ACHN (cell line): ENCODE measurements around the gene SCYL3.
A peak's percentile ranks its signal among the peaks of the same experiment; 100 is the strongest.

Experiments
- DNase-seq: peaks from one replicate; pipeline ENCODE4 v3.0.0-alpha.2; 2015
- in situ Hi-C: cut with HindIII; loops from 2 replicates; pipeline ENCODE4 v1.10.0; 2017; ENCODE audit warnings: low sequenced_read_pairs, low pct_ligation_motif_present, low pct_unique_long_range_greater_than_20kb

The SCYL3 gene

DNA sequence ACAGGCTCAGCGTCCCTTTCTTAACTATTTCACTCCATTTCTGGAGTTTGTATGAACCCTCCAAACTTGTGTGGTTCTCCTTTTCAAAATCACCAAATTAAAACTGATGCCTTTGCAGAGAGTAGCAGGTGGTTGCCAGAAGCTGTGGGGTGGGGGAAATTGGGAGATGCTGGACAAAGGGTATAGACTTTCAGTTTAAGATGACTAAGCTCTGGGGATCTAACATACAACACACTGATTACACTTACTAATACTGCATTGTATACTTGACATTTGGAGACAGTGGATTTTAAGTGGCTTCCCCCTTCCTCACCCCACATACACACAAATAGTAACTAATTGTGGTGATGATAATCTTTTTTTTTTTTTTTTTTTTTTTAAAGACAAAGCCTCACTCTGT is 11.1 kb upstream of the SCYL3 start:
- DNase-seq: no peak
- in situ Hi-C loops: no loop called here

- no peak for DNase-seq
- in situ Hi-C loops: no loop called here
Measured at GRCh38 chr1:169902751-169903150, 9.1 kb upstream of the SCYL3 start.

GRCh38 chr1:169901115-169901514 is 7.4 kb upstream of the SCYL3 start:
- in situ Hi-C loops: no loop called here
- no peak for DNase-seq

DNA sequence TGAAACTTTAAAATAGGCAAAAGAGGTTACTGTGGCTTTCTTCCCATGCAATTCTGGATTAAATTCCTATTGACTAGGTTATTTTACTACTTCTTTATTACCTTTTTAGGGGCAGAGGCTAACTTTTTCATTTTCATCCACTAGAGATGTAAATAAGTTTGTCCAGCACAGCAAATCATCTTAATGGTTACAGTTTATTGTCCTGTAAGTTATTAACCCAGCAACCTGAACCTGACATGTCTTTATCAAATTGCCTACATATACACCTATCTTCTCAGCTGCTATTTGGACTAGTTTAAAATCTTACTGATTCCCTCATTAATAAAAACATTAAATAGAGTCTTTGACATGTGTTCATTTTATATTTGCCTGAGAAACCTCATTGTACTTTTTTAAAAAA is 6.9 kb upstream of the SCYL3 start:
- in situ Hi-C loops: no loop called here
- no peak for DNase-seq

DNA sequence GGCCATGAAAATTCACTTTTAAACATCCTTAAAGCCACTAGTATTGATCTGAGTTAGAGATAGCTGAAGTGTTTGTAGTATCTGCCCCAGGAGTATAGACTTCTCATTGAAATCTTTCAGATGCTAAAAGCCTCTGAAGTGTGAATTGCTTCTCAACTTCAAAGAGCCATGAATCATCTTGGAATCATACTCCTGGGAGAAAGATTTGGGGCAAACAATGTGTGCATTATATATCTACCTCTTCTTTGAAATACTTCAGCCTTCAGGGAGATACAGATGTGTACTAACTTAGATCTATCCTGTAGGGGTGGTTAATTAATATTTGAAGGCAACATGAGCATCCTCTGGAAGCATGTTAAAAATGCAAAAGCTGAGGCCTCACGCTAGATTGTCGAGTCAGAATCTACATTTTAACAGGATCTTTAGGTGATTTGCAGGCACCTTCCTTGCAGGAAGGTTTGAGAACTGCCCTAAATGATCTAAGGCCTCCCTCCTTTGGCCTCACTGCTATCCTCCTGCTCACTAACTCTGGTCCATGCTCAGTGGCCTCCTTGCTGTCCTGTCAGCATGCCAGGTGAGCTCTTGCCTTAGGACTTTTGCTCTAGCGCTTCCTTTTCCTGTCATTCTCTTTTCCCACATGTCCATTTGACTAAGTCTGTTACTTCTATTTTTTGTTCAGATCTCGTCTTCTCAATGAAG is 6.0 kb upstream of the SCYL3 start:
- no peak for DNase-seq
- in situ Hi-C loops: no loop called here

GRCh38 chr1:169896013-169896412 is 2.3 kb upstream of the SCYL3 start:
- in situ Hi-C loops: no loop called here
- no peak for DNase-seq

DNA sequence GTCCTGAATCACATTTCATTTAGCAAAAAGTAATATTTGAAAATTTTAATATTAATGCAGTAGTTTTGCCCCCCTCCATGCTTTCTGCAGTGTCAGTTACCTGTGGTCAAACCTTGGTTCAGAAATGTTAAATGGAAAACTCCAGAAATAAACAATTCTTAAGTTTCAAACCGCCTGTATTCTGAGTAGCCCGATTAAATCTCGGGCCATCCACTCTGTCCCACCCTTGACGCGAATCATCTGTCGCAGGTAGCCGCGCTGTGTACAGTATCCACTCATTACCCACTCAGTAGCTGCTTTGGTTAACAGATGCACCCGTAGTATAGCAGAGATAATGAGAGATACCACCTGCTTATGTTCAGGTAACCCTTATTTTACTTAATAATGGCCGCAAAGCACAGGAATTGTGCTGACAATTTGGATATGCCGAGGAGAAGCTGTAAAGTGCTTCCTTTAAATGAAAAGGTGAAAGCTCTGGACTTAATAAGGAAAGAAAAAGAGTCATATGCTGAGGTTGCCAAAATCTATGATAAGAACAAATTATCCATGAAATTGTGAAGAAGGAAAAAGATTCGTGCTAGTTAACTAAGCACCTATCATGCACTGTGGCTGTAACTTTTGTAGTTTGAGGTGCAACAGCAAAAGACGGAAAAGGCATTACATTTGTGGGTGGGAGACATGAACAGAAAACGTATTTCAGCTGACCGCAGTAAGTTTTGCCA is 889 bp upstream of the SCYL3 start:
- in situ Hi-C loops: no loop called here
- DNase-seq: no peak

- peak; percentile 46 for DNase-seq
- in situ Hi-C loops: no loop called here
Measured at GRCh38 chr1:169892927-169893644, 610 bp downstream of the SCYL3 start.

DNA sequence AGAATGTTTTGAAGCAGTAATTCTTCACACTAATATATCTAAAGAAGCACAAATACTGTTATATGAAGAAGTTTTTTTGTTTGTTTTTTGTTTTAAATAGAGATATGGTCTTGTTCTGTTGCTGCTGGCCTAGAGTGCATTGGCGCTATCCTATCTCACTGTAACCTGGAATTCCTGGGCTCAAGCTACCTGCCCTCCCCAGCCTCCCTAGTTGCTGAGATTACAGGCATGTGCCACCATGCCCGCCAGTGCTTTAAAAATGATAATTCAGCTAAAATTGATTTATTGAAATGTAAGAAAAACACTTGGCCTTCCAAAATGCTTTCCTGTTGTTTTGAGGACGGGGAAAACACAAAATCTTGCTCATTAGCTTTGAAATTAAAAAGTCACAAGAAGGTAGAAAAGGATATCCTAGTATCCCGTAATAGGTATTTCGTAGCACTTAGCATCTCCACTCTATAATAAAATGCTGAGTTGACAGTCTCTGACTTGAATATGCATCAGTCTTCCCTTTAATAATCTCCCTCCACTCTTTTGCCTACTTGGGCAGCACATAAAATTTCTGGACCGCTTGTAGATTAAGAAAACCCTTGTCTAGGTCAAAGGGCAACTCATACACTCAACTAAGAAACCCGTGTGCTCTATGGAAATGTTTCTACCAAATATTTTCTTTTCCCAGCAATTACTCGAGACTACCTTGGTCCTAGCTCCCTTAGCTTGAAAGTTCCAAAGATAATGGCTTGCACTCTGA is 1.3 kb downstream of the SCYL3 start:
- in situ Hi-C loops: no loop called here
- DNase-seq: no peak

DNA sequence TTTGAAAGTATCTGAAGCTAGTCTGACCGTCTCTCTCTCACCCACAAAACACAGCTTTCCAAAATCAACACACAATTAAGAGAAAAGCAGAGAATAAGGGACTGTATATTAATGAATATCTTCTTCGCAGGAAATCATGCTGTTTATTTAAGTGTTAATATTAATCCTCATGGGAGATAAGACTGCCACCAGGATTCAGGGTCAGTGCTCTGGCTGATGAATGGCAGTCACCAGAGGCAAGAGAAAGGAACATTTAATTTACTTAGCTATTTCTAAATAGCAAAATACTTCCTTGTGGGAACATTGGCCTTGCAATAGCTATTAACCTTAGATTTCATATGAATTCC is 2.2 kb downstream of the SCYL3 start:
- DNase-seq: no peak
- in situ Hi-C loops: no loop called here

- no peak for DNase-seq
- in situ Hi-C loops: no loop called here
Measured at GRCh38 chr1:169890761-169891538, 2.7 kb downstream of the SCYL3 start.

GRCh38 chr1:169889871-169890270 is 3.8 kb downstream of the SCYL3 start:
- in situ Hi-C loops: no loop called here
- no peak for DNase-seq

DNA sequence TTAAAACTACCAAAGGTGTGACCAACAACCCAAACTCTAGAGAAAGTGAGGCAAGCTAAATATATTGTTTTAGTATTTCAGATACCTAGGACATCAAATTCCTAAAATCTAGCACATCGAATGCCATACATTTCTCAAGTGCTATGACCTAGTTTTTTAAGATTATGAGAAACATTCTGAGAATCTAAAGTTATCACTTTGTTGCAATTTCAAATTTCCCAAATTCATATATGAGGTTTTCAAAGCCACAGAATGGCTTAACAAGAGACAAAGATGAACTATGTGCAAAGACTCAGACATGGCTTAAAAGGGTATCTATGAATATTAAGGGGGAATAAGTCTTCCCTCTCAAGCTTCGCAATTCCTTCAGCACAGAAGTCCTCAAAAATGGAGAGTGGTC is 6.8 kb downstream of the SCYL3 start:
- in situ Hi-C loops: no loop called here
- no peak for DNase-seq

GRCh38 chr1:169886422-169886821 is 7.3 kb downstream of the SCYL3 start:
- in situ Hi-C loops: no loop called here
- DNase-seq: no peak

DNA sequence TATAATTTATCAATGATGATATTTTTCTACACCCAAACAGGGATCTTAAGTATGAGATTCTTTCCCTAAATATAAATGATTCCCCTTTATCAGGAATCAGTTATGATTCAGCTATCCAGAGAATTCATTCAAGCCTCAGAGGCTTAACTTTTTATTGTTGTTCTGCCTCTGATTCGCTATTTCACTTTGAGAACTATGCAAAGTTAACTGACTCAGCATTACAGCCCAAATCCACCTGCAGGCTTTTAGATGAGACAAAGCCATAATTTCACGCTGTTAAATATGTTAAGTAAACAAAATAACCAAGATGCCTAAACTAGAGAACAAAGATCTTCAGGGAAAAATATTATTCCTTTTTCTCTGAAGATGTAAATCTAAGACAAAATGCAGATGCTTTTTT is 8.5 kb downstream of the SCYL3 start:
- no peak for DNase-seq
- in situ Hi-C loops: no loop called here

GRCh38 chr1:169884634-169885033 is 9.1 kb downstream of the SCYL3 start:
- in situ Hi-C loops: no loop called here
- no peak for DNase-seq

DNA sequence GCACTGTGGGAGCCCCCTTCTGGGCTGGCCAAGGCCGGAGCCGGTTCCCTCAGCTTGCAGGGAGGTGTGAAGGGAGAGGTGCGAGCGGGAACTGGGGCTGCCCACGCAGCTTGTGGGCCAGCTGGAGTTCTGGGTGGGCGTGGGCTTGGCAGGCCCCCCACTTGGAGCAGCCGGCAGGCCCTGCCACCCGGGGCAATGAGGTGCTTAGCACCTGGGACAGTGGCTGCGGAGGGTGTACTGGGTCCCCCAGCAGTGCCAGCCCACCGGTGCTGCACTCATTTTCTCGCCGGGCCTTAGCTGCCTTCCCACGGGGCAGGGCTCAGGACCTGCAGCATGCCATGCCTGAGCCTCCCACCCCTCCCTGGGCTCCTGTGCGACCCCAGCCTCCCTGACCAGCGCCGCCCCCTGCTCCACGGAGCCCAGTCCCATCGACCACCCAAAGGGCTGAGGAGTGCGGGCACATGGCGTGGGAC is 11.6 kb downstream of the SCYL3 start:
- no peak for DNase-seq
- in situ Hi-C loops: no loop called here

- in situ Hi-C loops: no loop called here
- no peak for DNase-seq
Measured at GRCh38 chr1:169879034-169879840, 14.5 kb downstream of the SCYL3 start.
